Stimulated activated CD4-positive, alpha-beta T cell treated with anti-CD3 and anti-CD28 coated beads, Interleukin-4, amount 100 ng/mL, for 48 hours (primary cell): ENCODE data around the gene PPP2R3B.
"Not testable (repeated sequence)": the region's sequence is repeated elsewhere in the genome, so short reads cannot be mapped to it uniquely, and the experiment has no call there.

Source experiments
- DNase-seq, 2 donors: peaks; one replicate each; pipeline ENCODE4 v3.0.0-alpha.2; 2020; ENCODE audit warnings: low read depth in 2 of 2

The PPP2R3B gene

DNA sequence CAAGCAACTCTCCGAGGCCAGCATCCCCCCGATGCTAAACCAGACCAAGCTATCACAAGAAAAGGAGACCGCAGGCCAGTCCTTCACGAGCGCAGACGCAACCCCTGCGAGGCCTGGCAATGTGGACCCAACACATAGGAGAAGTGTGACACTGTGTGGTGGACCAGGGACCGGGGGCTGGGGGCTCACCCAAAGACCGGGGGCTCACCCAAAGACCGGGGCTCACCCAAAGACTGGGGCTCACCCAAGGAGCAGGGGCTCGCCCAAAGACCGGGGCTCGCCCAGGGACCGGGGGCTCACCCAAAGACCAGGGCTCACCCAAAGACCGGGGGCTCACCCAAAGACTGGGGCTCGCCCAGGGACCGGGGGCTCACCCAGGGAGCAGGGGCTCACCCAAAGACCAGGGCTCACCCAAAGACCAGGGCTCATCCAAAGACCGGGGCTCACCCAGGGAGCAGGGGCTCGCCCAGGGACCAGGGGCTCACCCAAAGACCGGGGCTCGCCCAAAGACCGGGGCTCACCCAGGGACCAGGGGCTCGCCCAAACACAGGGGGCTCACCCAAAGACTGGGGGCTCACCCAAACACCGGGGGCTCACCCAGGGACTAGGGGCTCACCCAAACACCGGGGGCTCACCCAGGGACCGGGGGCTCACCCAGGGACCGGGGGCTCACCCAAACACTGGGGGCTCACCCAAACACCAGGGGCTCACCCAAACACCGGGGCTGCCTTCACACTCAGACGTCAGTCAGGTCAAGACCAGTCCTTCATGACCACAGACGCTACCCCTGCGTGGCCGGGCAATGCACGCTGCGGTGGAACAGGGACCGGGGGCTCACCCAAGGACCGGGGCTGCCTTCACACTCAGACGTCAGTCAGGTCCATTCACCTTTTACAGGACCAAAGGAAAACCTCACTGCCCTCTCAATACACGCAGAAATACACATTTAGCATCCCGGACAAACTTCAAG, 32.9 kb downstream of the PPP2R3B start:
- no peak for DNase-seq

DNA sequence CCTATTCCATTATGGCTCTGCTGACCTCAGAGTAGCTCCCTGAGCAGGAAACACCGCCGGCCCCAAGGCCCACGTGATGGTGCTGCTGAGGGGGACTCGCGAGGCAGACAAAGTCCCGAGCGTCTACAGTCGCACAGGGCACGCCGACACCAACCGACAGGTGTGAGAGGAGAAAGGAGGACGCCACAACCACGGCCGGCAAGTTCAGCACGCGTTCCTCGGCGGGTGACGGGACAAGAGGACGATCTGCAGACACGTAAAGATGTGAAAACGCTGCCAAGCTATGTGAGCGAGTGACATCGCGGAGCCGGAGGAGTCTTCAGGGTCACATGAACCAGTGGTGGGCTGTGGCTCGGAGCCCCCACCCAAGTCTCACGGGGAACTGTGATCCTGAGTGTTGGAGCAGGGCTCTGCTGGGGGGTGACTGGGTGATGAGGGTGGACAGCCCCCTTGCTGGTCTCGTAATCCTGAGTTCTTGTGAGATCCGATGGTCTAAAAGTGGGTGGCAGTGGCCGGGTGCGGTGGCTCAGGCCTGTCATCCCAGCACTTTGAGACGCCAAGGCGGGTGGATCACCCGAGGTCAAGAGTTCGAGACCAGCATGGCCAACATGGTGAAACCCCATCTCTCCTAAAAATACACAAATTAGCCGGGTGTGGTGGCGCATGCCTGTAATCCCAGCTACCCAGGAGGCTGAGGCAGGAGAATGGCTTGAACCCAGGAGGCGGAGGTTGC, 34.0 kb downstream of the PPP2R3B start:
- DNase-seq, result no peak

DNA sequence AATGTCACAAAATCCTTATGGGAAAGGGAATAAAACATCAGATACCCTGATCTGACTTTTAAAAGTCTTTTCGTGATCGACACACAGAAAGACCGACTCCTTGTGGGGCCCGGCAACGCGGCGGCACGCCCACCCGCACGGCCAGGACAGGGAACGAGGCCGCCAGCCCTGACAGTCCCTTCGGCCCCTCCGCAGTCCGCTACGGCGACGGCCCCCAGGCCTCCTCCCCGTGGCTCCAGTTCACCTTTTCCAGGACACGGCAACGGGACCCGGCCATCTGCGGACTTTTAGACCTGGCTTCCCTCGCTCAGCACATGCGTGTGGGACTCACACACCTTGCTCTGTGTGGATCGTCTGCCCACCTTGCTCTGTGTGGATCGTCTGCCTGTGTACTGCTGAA, 34.5 kb downstream of the PPP2R3B start:
- no peak for DNase-seq

DNA sequence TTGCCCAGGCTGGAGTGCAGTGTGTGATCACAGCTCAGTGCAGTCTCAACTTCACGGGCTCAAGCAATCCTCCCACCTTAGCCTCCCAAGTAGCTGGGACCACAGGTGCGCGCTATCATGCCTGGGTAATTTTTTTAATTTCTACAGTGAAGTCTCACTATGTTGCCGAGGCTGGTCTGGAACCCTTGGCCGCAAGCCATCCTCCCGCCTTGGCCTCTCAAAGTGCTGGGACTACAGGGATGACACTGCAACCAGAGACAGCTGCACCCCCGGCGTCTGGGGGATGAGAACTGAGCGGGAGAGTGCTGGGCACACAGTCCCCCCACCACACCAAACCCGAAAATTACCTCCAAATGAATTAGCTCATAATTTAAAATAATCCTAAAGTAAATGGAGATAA, 35.0 kb downstream of the PPP2R3B start:
- DNase-seq, result no peak

DNA sequence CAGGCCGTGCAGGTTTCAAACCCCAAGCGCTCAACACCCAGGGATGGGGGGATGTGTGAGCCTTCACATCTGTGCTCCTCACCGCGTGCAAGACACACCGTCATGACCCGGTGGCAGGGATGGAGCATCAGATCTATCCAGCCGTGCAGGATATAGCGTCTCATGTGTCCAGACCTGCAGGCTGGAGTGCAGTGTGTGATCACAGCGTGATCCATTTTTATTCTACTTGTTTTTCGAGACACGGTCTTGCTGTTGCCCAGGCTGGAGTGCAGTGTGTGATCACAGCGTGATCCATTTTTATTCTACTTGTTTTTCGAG, 35.4 kb downstream of the PPP2R3B start:
- not testable (repeated sequence) for DNase-seq

DNA sequence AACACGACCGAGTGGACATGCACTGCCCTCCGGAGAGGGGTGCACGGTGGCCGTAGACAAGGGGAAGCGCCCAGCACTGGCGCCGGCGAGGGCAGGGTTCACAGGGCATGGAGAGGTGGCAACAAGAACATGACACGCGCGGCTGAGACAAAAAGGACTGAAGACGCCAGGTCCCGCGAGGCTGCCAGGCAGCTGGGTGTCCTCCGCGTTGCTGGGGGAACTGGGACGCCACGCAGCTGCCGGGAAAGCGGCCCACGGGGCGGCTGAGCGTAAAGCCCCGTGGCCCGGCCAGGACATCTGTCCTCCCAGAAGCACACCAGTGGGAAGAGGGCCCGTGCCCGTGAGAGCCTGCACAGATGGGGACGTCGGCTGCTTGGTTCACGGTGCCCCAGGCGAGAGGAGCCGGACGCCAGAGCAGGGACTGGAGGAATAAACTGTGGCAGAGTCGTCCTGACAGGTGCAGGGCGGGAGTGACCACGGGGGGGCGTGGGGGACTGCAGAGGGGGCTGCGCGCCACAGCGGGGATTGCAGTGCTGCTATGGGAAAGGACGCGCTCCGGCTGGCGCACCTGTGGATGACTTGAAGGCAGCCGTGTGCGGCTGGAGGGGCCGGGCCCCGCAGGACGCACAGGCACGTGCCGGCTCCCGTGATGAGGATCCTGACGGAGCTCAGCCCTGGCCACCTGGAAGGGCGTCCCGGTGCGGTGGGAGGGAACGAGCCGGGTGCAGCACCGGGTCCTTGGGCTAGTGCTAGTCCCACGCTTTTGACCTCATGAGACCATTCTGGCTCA, 36.0 kb downstream of the PPP2R3B start:
- DNase-seq, result no peak

DNA sequence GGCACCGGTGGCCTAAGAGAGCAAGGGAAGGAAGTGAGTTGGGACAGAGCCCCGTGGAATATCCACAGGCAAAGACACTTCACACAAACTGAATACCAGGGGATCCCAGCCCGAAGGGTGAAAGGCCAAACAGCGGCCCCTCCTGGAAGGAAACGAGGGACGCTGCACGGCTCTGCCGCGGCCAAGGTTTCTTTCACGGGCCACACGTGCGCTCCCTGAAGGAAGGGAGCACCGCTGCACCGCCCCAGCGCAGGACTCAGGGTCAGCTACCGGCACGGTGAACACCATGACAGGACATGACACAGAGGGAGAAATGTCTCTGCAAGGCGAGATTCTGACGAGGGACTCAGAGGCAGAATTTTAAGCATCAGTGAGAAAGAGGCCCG, 36.6 kb downstream of the PPP2R3B start:
- DNase-seq, result no peak

DNA sequence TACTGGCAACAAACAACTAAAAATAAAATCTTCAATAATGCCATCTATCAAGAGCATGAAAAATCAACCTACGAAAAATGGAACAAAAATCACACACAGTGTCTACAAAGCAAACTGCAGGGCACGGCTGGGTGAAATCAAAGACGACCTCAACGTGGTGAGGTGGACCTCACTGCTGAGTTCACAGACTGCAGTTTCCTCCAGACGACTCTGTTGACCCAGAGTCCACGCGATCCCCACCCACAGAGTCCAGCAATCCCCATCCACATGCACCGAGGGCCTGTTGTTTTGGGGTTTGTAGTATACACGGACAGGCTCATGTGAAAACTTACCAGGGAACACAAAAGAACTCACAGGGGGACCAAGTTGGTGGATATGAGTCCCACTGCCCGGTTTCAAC, 37.0 kb downstream of the PPP2R3B start:
- DNase-seq, result no peak

DNA sequence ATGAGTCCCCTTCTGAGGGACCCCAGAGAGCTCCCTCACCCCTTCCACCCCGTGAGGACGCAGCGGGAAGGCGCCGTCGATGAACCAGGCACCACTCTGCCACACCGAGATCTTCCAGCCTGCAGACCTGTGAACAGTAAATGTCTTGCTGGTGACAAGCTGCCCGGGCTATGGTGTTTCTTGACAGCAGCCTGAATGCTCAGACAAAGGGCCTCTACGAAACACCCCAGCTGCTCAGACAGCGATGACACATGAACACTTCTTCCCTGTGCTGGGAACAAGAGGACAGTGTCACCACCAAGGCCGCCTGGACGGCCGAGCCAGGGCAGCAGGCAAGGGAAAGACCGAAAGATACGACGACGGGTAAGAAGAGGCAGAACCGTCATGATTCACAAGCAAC, 37.5 kb downstream of the PPP2R3B start:
- no peak for DNase-seq

DNA sequence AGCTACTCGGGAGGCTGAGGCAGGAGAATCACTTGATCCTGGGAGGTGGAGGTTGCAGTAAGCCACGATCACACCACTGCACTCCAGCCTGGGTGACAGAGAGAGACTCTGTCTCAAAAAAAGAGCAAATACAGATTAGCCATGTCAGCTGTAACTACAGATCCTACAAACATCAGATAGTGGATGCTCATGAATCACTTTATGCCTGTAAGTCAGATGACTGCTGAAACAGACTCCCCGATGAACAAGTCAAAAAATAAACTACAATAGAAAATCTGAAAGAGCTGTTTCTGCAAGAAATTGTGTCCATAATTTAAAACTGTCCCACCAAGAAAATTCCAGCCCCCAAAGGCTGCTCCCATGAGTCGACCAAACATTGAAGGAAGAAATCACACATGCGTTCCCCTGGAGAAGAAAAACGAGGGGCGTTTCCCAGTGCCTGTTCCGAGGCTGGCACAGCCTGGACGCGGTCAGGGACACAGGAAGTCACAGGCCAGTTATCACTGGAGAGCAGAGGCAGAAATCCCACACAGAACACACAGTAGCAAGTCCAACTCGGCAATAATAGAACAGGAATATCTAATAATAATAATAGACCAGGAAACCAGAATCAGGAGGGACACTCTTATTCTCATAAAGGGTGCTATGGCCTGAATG, 38.1 kb downstream of the PPP2R3B start:
- DNase-seq, result no peak

DNA sequence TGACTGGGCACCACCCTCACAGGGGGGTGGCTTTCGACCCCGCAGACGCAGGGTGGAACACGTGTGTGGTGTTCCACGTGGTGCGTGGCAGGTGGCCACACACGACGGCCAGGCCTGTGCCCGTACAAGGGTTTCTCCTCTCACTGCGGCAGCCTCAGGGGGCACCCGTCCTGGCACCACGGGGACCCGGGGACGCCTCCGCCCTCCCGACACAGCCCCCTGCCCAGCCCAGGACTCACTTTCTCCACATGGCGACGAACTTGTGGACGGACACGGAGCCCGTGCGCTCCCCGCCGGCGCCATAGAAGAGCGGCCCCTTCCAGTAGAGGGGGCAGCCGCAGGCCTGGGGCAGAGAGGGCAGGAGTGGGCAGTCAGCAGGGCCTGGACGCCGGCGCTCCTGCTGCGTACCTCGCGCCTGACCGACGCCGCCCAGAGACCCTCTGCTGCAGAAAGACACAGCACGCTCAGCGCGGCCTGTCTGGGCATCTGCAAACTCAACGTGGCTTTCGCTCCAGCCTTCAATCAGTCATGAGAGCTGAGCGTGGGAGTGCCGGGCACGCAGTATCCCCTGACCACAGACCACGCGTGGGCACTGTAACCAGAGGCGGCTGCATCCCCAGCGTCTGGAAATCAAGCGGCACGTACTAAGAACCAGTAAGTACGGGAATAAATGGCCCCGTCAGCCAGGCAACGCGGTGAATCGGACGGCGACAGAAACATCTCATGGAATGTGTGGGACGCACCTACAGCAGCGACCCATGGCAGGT, 39.2 kb downstream of the PPP2R3B start:
- DNase-seq, result no peak

DNA sequence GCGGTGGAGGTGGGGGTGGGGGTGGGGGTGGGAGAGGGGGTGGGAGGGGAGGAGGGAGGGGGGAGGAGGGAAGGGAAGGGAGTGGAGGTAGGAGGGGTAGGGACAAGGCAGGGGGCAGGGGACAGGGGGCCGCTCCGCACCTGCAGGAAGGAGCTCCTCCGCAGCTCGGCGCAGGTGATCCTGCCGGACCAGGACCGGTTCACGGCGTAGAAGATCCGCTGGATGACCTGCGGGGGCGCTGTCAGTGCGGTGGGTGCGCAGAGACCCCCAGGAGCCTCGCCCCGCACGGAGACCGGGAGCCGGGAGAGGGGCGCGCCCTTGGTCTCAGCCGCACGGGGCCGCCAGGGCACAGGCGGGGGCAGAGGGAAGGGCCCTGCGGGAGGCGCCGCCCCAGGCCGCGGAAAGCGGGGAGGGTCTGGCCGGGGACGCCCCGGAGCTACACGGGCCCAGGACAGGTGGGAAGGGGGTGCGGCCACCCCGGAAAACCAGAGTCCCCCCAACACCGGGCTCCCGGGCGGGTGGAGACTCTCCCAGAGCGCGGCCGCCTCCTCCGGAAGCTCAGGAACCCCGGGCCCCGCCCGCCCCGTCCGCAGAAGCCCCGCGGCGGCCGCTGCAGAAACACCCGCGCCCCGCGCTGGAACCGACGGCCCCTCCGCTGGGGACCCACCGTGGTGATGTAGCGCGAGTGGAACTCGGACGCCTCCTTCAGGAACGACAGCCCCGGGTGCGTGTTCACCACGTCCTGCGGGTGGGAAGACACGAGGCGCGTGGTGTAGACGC, 40.5 kb downstream of the PPP2R3B start:
- DNase-seq, result no peak

DNA sequence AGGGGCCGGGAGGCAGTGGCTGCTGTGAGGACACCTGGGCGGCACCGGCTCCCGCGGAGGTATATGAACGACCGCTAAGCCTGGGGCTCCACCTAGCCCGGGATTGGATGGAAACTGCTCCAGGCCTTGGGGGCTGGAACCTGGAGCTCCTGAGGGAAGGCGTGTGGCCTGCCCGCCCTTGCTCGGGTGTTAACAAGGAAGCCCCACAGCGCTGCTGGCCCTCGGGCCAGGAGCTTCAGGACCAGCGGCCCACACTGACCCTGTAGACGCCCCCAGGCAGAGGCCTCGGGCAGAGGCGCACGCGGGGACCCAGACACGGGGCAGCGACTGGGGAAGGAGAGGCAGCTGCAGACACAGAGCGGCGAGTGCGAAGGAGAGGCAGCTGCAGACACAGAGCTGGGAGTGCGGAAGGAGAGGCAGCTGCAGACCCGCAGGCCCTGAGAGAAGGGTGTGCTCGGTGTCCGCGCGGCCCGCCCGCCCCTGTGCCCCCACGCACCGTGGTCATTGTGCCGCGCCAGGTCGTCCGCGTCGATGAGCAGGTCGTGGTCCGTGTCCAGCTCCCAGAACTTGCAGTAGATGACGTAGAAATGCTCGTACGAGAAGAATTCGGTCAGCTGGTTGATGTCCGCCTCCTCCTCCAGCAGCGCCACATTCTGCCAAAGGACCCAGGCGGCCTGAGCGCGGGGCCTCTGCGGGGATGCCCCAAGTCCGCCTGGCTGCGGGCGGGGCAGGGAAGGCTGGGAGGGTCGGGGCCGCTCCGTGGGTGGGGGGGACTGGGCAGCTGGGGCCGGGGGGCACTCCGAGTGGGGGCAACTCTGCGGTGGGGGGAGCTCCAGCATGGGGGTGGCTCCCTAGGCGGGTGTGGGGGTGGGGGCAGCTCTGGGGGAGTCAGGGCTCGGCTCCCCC, 41.4 kb downstream of the PPP2R3B start:
- DNase-seq, result no peak

DNA sequence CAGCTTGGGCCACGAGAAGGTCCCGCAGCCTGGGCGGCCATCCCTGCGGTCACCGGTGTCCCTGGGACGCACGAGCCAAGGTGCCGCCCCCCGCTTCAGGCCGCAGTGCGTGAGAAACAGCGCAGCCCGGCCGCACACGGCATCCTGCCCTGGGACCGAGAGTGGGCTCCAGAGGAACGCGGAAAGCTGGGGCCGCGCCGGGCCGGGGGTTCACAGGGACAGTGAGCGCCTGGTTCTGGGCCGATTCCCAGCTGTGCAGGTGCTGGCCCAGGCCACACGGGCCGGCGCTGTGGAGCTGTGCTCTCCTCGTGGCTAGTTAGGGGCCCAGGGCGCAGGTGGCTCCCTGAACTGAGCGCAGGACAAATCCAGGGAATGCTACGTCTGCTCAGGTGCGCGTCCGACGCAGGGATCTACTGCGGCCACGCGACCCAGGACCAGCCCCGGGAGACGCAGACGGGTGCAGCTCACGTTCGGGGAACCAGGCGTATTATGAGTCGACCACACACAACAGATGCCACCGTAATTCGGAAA, 42.3 kb downstream of the PPP2R3B start:
- no peak for DNase-seq

DNA sequence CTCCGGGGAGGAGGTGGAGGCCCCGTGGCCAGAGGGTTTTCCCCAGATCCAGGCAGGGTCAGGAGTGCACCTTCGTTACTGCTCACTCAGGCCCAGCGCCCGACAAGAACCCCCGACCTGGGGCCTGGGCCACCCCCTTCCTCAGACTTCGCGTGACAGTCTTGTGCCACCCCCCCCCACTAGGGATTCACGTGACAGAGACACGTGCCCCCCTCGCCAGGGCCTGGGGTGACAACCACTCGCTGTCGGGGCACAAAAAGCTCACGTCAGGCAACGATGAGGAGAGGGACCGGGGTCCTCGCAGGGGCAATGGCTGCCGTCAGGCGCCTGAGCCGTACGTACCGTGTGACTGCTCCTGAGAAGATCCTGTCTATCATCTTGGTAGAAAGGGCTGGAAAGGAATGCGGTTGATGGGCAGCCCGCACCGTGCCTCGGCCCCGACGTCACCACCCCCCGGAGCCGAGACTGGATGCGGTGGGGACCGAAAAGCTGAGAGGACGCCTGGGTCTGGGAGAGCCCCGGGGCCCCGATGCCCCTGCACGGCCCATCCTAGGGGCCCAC, 45.1 kb downstream of the PPP2R3B start:
- DNase-seq, result no peak

DNA sequence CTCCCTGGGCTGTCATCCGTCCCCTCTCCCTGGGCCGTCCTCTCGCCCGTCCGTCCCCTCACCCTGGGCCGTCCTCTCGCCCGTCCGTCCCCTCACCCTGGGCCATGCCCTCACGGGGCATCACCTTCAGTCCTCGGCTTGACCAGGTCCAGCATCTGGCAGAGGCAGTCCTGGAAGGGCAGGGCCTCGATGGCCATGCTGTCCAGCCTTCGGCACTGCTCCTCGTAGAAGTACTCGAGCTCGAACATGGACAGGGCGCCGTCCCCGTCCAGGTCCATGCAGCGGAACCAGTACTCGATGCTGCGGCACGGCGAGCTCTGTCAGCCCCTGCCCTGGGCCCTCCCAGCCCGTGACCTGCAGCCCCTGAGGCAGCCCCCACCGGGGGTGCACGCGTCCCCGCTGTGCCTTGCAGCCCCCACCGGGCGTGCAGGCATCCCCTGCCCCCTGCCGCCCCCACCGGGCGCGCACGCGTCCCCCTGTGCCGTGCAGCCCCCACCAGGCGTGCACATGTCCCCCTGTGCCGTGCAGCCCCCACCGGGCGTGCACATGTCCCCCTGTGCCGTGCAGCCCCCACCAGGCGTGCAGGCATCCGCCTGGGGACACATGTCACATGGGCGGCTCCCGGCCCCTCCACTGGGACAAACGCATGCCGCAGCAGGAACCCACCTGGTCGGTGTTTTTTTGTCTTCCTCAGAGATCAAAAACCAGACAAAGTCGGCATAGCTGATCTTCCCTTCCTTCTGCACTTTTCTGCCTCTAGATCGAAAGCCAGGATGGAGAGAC, 45.9 kb downstream of the PPP2R3B start:
- DNase-seq, result no peak

DNA sequence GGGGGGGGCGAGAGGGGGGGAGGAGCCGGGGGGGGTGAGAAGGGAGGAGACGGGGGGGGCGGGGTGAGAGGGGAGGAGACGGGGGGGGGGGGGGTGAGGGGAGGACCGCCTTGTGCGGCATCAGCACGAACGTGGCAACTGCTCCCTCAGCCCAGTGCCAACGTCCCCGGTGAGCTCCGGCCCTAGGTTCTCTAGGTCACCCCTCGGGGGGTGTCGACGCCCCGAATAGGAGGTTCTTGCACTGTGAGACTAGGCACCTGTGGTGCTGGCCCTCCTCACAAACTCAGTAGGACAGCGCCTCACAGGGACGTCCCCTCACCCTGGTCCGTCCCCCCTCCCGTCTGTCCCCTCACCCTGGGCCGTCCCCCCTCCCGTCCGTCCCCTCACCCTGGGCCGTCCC, 46.6 kb downstream of the PPP2R3B start:
- DNase-seq, result no peak

DNA sequence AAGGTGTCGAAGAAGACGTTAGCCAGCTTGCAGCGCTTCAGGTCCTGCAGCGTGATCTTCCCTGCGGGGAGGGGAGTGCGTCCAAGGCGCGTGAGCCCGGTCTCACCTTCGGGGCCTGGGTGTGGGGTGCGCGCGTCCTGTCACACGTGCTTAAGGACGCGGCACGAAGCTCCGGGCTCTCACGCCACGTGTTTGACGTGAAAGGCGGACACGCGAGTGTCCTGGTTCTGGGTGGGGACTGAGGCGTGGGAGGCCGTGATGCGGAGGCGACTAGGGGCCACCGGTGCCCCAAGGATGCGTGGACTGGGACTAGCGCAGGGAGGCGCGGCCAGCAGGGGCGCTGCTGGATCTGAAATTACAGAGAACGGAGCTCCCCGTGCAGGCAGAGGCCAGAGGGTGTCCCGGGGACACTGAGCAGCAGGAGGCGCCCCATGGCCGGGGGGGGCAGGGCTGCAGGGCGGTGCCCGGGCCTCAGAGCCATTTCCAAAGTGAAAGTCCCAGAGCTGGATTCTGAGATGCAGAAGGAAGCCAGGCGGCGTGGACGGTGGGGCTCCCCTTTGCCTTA, 47.8 kb downstream of the PPP2R3B start:
- DNase-seq, result no peak
